Measurements from ENCODE around the gene HOXC12. TPM values are rescaled to one million over a fixed set of nuclear protein-coding genes. Genes with fewer than 3 reads are reported as not detected.

HOXC12 gene
- total RNA-seq, 6 donors from 2014 or later: not detected

DNA sequence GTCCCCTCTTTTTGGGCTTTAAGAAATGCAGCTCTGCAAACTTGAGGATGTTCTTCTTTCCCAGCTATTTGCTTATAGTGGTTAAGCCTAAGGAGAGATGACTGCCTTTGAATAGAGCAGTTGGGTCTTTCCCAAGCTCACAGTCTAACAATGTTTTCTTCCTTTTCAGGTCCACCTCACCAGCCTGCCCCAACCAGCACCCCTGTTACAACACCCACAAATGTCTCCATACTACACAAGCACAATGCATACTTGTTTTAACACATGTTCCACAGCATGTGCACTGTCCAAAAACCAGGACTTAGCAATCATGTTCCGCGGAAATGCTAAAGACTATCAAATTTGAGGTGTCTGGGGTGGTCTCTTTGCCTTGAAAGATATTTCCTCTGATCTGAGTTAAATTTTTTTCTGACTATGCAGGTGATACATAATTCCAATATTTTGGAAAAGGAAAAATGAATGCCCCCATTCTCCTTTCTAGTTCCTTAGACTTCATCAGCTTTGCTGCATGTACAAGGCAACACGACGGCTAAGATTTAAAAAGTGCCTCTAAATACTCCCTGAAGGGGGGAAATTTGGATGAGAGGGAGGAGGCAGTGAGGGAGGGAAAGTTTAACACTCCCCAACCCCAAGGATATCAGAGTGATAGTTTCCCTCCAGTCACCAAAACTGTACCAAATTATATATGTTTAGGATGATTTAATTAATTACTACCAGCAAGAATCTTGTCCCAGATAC, 22.7 kb upstream of the HOXC12 start:
- WGBS, 2 donors: 45 to 46% methylated on average over 4 of the region's 4 CpGs
- no peak for ATAC-seq (ENCODE audit: low FRiP score in 2 of 2)

GRCh38 chr12:53932915-53933314, 21.8 kb upstream of the HOXC12 start:
- H3K27me3 ChIP-seq: peaks cover 0 to 77% (median 29%) of the 10 kb centered on the region in 4 donors
- H3K36me3 ChIP-seq: no peaks in the 10 kb centered on the region
- no peak overlapping the region for H3K4me3 ChIP-seq
- H3K4me1 ChIP-seq: peaks cover 0 to 7% (median 2%) of the 10 kb centered on the region in 4 donors
- no peaks in the 10 kb centered on the region for H3K9me3 ChIP-seq
- TF ChIP-seq EP300 (IDR thresholded peaks at IDR 0.05) (no peak), POLR2A (IDR thresholded peaks at IDR 0.05) (no peak), POLR2AphosphoS5 (IDR thresholded peaks at IDR 0.05) (no peak)
- TF ChIP-seq, protein P1, sequence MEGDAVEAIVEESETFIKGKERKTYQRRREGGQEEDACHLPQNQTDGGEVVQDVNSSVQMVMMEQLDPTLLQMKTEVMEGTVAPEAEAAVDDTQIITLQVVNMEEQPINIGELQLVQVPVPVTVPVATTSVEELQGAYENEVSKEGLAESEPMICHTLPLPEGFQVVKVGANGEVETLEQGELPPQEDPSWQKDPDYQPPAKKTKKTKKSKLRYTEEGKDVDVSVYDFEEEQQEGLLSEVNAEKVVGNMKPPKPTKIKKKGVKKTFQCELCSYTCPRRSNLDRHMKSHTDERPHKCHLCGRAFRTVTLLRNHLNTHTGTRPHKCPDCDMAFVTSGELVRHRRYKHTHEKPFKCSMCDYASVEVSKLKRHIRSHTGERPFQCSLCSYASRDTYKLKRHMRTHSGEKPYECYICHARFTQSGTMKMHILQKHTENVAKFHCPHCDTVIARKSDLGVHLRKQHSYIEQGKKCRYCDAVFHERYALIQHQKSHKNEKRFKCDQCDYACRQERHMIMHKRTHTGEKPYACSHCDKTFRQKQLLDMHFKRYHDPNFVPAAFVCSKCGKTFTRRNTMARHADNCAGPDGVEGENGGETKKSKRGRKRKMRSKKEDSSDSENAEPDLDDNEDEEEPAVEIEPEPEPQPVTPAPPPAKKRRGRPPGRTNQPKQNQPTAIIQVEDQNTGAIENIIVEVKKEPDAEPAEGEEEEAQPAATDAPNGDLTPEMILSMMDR (IDR thresholded peaks at IDR 0.05): no peak
- 37 to 43% methylated on average over 4 of the region's 4 CpGs for WGBS, 2 donors
- no peak overlapping the region for H3K27ac ChIP-seq
- no peak for DNase-seq
- no peak for ATAC-seq (ENCODE audit: low FRiP score in 2 of 2)

More for the DNA sequence above, 22.7 kb upstream of the HOXC12 start:
- DNase-seq: no peak
- Histone ChIP-seq H3K9me3 (no peaks in the 10 kb centered on the region), H3K27me3 (peaks cover 0 to 77% (median 28%) of the 10 kb centered on the region in 4 donors), H3K4me3 (no peak overlapping the region), H3K27ac (no peak overlapping the region), H3K4me1 (peaks cover 0 to 7% (median 2%) of the 10 kb centered on the region in 4 donors), H3K36me3 (no peaks in the 10 kb centered on the region)
- TF ChIP-seq, protein P1 (IDR thresholded peaks at IDR 0.05): no peak
- TF ChIP-seq POLR2AphosphoS5 (IDR thresholded peaks at IDR 0.05) (no peak), POLR2A (IDR thresholded peaks at IDR 0.05) (no peak), EP300 (IDR thresholded peaks at IDR 0.05) (no peak)

DNA sequence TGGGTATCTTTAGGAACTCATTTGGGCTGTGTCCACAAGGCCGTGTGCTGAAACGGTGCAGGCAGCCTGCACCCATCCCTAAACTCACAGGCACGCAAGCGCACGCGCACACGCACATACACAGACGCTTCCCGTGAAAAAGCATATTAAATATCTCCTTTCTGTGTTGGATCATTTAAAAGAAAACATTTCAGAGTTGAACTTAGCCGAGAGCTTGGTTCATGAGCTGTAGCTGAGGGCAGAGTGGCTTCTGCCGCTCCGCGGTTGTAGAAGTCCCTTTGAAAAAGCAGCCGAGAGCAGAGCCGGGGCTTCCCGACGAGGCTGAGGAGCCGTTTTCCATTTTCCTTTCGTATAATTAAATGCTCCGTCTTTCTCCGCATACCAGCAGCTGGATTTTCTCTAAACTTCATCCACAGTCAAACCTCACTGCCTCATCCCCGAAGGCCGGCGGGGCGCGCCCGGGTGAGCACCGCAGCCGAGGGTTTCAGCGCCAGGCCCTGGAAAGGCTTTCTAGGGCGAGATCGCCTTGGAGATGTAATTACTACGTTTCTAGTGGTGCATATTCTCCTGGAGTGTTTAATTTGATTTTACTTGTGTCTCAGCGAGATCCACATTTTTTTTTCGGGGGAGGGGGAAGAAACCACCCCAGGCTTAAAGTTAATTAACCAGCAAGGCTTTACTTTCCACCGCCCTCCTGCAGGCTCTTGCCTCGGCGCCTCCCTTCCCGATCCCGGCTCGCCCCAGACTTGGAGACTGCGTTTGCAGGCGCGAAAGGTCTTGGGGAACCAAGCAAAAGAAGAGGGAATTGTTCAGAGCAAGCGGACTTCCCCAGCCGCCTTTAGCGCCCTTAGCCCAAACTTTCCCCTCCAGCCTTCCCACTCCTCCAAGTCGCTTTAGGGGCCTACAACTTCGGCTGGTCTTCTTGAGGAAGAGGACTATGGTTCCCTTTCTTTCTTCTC, 19.0 kb upstream of the HOXC12 start:
- Histone ChIP-seq H3K27ac (no peak overlapping the region), H3K36me3 (no peaks in the 10 kb centered on the region), H3K9me3 (no peaks in the 10 kb centered on the region), H3K27me3 (peaks cover 2 to 84% (median 45%) of the 10 kb centered on the region in 4 donors), H3K4me3 (no peak overlapping the region), H3K4me1 (peaks cover 3 to 23% (median 8%) of the 10 kb centered on the region in 4 donors)
- no peak for ATAC-seq (ENCODE audit: low FRiP score in 2 of 2)
- 6 to 7% methylated on average over 49 of the region's 49 CpGs for WGBS, 2 donors
- TF ChIP-seq, protein P1 (IDR thresholded peaks at IDR 0.05): no peak
- no peak for TF ChIP-seq POLR2AphosphoS5 (IDR thresholded peaks at IDR 0.05)
- TF ChIP-seq EP300 (IDR thresholded peaks at IDR 0.05): no peak
- TF ChIP-seq POLR2A (IDR thresholded peaks at IDR 0.05): no peak
- DNase-seq: peak in 1 of 2 donors; percentile 48

DNA sequence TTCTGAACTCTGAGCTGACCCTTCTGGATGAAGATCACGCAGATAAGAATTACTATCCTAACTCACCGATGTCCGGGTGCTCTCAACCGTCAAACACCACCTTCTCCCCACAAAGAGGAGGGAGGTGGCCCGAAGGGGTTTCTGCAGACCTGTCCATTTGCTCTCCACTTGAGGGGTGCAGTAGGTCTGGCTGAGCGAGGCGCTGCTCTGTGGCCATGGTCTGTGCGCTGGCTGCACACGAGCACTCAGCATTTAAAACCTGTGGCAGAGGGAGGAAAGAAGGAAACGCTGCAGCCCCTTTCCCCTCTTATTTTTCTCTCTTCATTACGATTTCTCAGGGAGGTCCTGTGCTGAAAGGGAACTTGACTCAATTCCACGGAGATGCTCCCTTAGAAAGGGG, 17.6 kb upstream of the HOXC12 start:
- no peak overlapping the region for H3K4me3 ChIP-seq
- ATAC-seq (ENCODE audit: low FRiP score in 2 of 2) (no peak), DNase-seq (no peak)
- WGBS, 2 donors: 9 to 11% methylated on average over 8 to 12 of the region's 12 CpGs
- H3K27me3 ChIP-seq: peaks cover 2 to 80% (median 43%) of the 10 kb centered on the region in 4 donors
- no peak overlapping the region for H3K27ac ChIP-seq
- no peaks in the 10 kb centered on the region for H3K9me3 ChIP-seq
- no peaks in the 10 kb centered on the region for H3K36me3 ChIP-seq
- no peak for TF ChIP-seq POLR2AphosphoS5 (IDR thresholded peaks at IDR 0.05)
- TF ChIP-seq, protein P1 (IDR thresholded peaks at IDR 0.05): no peak
- TF ChIP-seq POLR2A (IDR thresholded peaks at IDR 0.05): no peak
- no peak for TF ChIP-seq EP300 (IDR thresholded peaks at IDR 0.05)
- peaks cover 3 to 23% (median 8%) of the 10 kb centered on the region in 4 donors for H3K4me1 ChIP-seq

All from upper lobe of left lung (tissue), 6 donors.